Loucy (cell line): ENCODE measurements around the gene SET.

Source experiments
- H2AFZ ChIP-seq: fragments of 200-600 bp; sonication (generic); 2 replicates; pipeline ENCODE4 v1.6.0; 2016; ENCODE audit warnings: antibody characterized with exemption, mild to moderate bottlenecking, low read length, moderate library complexity
- H3F3A ChIP-seq: fragments of 200-600 bp; 2 replicates; pipeline ENCODE4 v1.6.0; 2016; ENCODE audit warnings: antibody characterized with exemption, low read depth, mild to moderate bottlenecking
- H3K27me3 ChIP-seq: fragments of 200-600 bp; sonication (generic); 2 replicates; pipeline ENCODE4 v1.6.1; 2014; ENCODE audit warnings: low read length, mild to moderate bottlenecking; ENCODE audit not compliant: insufficient read depth, poor library complexity, severe bottlenecking
- H3K36me3 ChIP-seq: fragments of 200-600 bp; sonication (generic); 2 replicates; pipeline ENCODE4 v1.6.1; 2016; ENCODE audit warnings: low read length; ENCODE audit not compliant: insufficient read depth
- H3K4me1 ChIP-seq: fragments of 200-600 bp; sonication (generic); 2 replicates; pipeline ENCODE4 v1.5.1; 2014; ENCODE audit warnings: low read length, mild to moderate bottlenecking; ENCODE audit not compliant: insufficient read depth, poor library complexity, severe bottlenecking
- H3K4me2 ChIP-seq: fragments of 200-600 bp; sonication (generic); 2 replicates; pipeline ENCODE4 v1.6.0; 2014; ENCODE audit warnings: antibody characterized with exemption, low read length, low read depth, mild to moderate bottlenecking; ENCODE audit not compliant: poor library complexity, severe bottlenecking
- H3K4me3 ChIP-seq: fragments of 200-600 bp; sonication (generic); 2 replicates; pipeline ENCODE4 v1.5.1; 2014; ENCODE audit warnings: low read length, mild to moderate bottlenecking, mixed read lengths; ENCODE audit not compliant: poor library complexity, severe bottlenecking
- H3K79me2 ChIP-seq: fragments of 200-600 bp; sonication (generic); 2 replicates; pipeline ENCODE4 v1.6.1; 2014; ENCODE audit warnings: low read length; ENCODE audit not compliant: insufficient read depth
- H3K9ac ChIP-seq: fragments of 200-600 bp; sonication (generic); 2 replicates; pipeline ENCODE4 v1.6.0; 2014; ENCODE audit warnings: mild to moderate bottlenecking, low read depth, low read length, moderate library complexity; ENCODE audit not compliant: poor library complexity, severe bottlenecking
- H3K9me2 ChIP-seq: fragments of 200-600 bp; sonication (generic); replicated peaks from 2 replicates; pipeline ENCODE4 v1.6.1; 2016; ENCODE audit warnings: low read depth, low read length, mixed read lengths
- H3K9me3 ChIP-seq: fragments of 200-600 bp; sonication (generic); 2 replicates; pipeline ENCODE4 v1.6.1; 2014; ENCODE audit warnings: mild to moderate bottlenecking, antibody characterized with exemption, low read length, low read depth; ENCODE audit not compliant: insufficient read depth
- H4K20me1 ChIP-seq: fragments of 200-600 bp; sonication (generic); 2 replicates; pipeline ENCODE4 v1.6.0; 2014; ENCODE audit warnings: antibody characterized with exemption, low read length, mild to moderate bottlenecking; ENCODE audit not compliant: insufficient read depth, poor library complexity, severe bottlenecking
- CTCF ChIP-seq: fragments of 200-600 bp; sonication (generic); conservative IDR thresholded peaks from 2 replicates; pipeline ENCODE4 v1.5.1; 2014; ENCODE audit warnings: mild to moderate bottlenecking, antibody characterized with exemption, low read length
- EZH2phosphoT487 ChIP-seq: fragments of 200-600 bp; IDR thresholded peaks from 2 replicates; pipeline ENCODE4 v1.6.1; 2018; ENCODE audit warnings: antibody characterized with exemption, mild to moderate bottlenecking, moderate library complexity, borderline replicate concordance

SET gene

GRCh38 chr9:128732576-128732975, 43.6 kb downstream of the SET start:
- no peaks in the 10 kb centered on the region for H3K79me2 ChIP-seq
- H2AFZ ChIP-seq = no peak overlapping the region
- no peak overlapping the region for H3K4me2 ChIP-seq
- no peak for TF ChIP-seq CTCF
- no peak for TF ChIP-seq EZH2phosphoT487
- H3K27me3 ChIP-seq = no peaks in the 10 kb centered on the region
- H3K9ac ChIP-seq = no peak overlapping the region
- no peak overlapping the region for H3K4me3 ChIP-seq
- H3K9me3 ChIP-seq = no peaks in the 10 kb centered on the region
- no peaks in the 10 kb centered on the region for H3F3A ChIP-seq
- no peaks in the 10 kb centered on the region for H3K36me3 ChIP-seq
- no peaks in the 10 kb centered on the region for H4K20me1 ChIP-seq
- H3K9me2 ChIP-seq = no peaks in the 10 kb centered on the region
- H3K4me1 ChIP-seq = no peaks in the 10 kb centered on the region

GRCh38 chr9:128733256-128733655, 44.2 kb downstream of the SET start:
- Histone ChIP-seq H3K79me2 (no peaks in the 10 kb centered on the region), H3K36me3 (no peaks in the 10 kb centered on the region), H3K4me2 (no peak overlapping the region), H3K4me1 (no peaks in the 10 kb centered on the region), H4K20me1 (no peaks in the 10 kb centered on the region), H3K27me3 (no peaks in the 10 kb centered on the region), H3F3A (no peaks in the 10 kb centered on the region), H2AFZ (no peak overlapping the region), H3K9me2 (no peaks in the 10 kb centered on the region), H3K9me3 (no peaks in the 10 kb centered on the region), H3K9ac (no peak overlapping the region), H3K4me3 (no peak overlapping the region)
- TF ChIP-seq EZH2phosphoT487 = no peak
- peak; percentile 36 for TF ChIP-seq CTCF

GRCh38 chr9:128735373-128735772, 46.4 kb downstream of the SET start:
- Histone ChIP-seq H4K20me1 (no peaks in the 10 kb centered on the region), H3K27me3 (no peaks in the 10 kb centered on the region), H2AFZ (no peak overlapping the region), H3K4me2 (no peak overlapping the region), H3K4me1 (no peaks in the 10 kb centered on the region), H3F3A (no peaks in the 10 kb centered on the region), H3K9ac (no peak overlapping the region), H3K36me3 (no peaks in the 10 kb centered on the region), H3K4me3 (no peak overlapping the region), H3K9me3 (no peaks in the 10 kb centered on the region), H3K79me2 (no peaks in the 10 kb centered on the region), H3K9me2 (no peaks in the 10 kb centered on the region)
- TF ChIP-seq EZH2phosphoT487 (no peak), CTCF (no peak)
